GM18505 (cell line): Measurements from ENCODE around the gene FOXI1.
A peak's percentile ranks its signal among the peaks of the same experiment; 100 is the strongest.

Experiments
- ATAC-seq: cut with Tn5 transposase; IDR thresholded peaks from one replicate; pipeline ENCODE4 v1.9.1; 2021; ENCODE audit not compliant: unreplicated experiment
- POLR2A ChIP-seq: IDR thresholded peaks from 4 replicates; pipeline ENCODE4 v1.6.1; 2011; ENCODE audit warnings: borderline replicate concordance; ENCODE audit not compliant: insufficient read depth, insufficient read length; ENCODE audit errors: extremely low read depth

The FOXI1 gene

DNA sequence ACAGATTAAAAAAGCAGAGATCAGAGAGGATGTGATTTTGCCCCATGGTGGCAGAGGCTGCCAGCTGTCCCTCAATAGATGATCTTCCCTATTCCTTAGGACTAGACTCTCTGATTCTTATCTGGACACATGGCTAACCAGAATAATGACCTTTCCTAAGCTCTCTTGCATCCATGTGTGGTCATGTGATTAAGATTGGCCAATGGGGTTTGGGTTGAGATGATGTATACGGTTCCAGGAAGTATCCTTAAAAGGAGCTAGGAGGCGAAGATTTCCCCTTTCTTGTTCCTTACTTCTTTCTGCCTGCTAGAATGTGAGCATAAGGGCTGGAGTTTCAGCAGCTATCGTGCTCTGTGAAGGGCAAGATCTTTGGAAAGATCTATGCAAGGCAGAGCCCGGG is 39.8 kb downstream of the FOXI1 start:
- TF ChIP-seq POLR2A = no peak
- ATAC-seq = no peak

DNA sequence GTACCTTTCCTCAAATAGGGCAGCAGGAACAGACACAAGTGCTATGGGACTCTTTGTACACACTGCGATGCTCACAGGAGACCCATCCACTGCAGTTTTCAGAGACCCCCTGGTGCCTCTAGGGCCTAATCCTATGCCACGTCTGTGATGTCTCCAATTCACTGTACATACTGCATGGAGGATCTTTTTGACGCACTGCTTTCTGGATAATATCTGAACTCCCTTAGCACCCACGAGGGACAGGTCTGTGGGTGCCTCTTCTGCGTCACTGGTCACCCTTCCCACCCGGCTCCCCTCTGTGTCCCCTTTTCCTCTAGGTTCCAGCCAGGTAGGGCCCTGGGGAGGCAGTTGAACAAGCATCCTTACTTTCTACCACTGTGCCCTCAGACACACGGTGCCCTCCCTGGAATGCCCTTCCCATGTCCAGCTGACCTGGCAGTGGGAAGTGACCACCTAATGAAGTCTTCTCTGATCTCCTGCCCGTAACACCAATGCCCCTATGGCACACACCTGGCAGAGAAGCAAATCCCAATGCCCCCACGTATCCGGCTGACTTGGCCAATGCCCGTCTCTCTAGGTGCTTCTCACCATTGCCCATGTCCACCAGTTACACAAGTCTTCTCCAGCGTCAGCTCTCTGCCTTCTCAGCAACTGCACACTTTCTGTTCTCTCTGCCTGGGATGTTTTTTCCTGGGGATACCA is 41.5 kb downstream of the FOXI1 start:
- TF ChIP-seq POLR2A = no peak
- ATAC-seq = no peak

DNA sequence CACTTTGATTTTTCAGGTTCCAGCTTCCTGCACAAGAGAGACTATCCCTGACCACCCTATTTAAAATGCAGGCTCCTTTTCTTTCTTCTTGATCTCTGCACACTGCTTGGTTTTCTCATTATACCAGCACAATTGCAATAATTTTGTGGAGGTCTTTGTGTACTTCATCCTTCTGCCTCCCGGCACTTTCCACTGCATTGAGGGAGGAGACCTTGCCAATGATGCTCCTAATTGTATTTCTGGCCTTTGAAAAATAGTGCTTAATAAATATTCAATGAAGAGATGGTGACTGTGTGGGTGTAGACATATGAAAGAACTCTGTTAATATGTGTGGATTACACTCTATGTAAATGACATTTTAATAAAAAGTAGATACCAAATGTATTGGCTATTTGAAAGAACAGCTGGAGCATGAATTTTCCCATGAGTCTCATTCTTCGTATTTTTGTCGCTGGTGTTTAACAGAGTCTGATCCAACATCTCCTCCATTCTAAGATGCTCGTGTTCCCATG is 42.1 kb downstream of the FOXI1 start:
- no peak for TF ChIP-seq POLR2A
- no peak for ATAC-seq

DNA sequence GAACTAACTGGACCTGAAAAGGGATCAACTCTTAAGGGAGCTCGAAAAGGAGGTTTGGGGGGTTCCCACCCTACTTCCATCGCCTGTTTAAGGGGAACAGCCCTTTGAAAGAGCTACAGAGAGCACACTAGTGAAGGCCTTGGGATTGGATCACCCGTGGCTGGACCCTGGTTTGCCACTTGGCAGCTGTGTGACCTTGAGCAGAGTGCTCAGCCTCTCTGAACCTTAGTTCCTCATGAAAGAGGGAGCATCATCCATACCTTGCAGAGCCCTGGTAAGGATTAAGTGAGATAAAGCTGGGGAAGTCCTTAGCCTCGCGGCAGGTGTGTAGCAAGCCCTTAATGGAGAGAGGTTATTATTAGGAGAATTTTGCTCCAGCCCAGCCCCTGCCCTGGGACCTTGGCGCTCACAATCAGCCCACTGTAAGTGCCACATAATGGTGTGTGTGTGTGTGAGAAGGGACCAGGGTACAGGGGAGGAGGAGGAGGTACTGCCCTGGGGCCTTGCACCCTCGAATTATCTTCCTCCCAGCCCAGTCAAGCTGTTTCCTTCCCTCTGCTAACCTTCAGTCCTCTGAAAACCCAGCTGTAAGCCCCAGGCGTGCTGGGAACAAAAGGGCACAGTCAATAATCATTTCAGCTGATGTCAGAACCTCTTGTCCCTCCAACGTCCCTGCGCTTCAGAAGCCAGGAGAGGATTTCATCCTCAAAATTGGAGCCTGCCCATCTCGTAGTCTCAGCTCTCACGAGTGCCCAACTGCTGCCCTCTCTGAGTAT is 42.9 kb downstream of the FOXI1 start:
- no peak for ATAC-seq
- TF ChIP-seq POLR2A = no peak

DNA sequence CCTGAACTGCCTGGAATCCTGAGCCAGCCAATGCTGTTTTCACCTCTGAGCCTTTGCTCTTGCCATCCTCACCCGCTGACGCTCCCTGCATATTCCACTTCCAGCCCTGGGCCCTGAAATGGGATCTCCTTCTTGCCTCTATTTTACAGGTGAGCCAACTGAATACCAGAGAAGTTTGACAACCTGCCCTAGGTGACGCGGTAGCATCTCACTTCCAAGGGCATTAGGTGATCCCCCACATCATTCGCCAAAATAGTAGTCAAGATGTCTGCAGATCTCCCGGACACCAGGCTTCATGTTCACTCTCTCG is 43.5 kb downstream of the FOXI1 start:
- TF ChIP-seq POLR2A = no peak

DNA sequence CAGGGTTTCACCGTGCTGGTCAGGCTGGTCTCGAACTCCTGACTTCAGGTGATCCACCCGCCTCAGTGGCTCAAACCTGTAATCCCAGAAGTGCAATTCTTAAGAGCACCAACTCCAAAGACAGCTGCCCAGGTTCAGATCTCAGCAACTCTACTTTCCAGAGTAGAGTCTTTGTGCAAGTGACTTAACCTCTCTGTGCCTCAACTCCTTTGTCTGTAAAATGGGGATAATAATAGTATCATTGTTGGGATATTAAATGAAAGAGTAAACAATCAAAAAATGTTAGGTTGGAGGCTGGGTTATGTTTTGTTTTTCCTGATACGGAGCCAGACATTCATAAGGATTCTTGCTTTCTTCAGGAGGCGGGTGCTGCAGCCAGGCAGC is 45.0 kb downstream of the FOXI1 start:
- no peak for ATAC-seq

More for the DNA sequence above, 43.5 kb downstream of the FOXI1 start:
- ATAC-seq = no peak

DNA sequence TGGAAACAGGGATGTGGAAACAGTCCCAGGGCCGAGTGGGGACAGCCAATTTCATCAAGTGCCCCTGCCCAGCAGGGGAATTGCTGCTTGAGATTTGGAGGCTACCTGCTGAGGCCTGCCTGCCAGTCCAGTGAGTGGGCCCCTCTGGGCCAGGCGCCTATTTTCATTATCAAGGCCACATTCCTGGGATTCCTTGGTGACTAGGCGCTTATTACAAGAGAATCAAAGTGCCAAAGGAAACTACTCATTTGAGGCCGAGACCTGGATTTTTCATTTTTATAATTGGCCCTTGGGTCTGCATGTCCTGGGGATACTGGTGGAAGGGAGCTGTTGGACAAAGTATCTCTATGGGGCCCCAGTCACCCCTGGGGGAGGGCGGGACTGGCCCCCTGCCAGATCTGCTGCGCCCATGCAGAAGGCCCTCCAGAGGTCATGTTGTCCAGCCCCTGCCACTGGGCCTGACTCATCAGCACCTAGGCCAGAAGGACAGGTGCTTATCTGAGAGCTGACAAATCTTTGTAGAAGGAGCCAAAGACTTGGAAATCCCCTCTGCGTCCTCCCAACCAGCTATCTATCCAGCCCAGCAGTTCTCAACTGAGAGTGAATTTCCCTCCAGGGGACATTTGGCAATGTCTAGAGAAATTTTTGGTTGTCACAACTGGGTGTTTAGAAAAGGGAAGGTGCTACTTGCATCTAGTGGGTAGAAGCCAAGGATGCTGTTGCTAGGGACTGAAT is 45.6 kb downstream of the FOXI1 start:
- TF ChIP-seq POLR2A = no peak
- ATAC-seq = peak; percentile 49

More for the DNA sequence above, 45.0 kb downstream of the FOXI1 start:
- no peak for TF ChIP-seq POLR2A

DNA sequence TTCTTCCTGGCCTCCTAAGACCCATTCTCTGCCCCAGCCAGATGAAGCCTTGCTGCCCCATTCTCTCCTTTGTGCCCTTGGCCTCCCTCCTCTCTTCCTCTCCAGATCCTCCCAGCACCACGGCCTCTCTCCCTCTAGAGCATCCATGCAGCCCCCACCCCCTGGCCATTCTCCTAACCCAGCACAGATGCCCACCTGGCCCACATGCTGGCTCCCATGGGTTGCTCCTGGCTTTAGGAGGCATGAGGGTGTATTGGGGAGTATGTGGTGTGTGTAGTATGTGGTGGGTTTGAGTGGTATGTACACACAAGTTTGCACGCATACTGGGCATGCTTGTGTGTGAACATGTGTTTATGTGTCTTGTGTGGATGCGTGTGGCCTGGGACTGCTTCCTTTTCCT is 47.1 kb downstream of the FOXI1 start:
- no peak for ATAC-seq
- TF ChIP-seq POLR2A = no peak

DNA sequence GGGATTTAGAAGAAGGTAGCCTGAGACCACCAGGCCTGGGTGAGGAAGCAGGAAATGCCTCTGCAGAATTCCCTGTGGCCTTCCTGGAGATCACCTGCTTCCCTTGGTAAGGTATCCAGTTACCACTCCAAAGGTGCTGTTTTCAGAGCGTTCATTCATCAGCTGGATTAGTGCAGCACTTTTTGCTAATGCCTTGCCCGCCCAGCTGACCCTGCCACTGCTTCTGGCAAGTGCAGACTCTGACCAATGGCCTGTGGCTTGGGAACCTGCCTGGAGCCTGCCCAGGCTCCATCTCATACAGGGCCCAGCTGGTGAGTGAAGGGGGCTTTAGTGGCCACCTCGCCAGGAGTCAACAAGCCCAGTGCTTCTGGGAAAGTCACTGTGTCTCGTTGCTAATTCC is 48.6 kb downstream of the FOXI1 start:
- no peak for ATAC-seq
- TF ChIP-seq POLR2A = no peak

DNA sequence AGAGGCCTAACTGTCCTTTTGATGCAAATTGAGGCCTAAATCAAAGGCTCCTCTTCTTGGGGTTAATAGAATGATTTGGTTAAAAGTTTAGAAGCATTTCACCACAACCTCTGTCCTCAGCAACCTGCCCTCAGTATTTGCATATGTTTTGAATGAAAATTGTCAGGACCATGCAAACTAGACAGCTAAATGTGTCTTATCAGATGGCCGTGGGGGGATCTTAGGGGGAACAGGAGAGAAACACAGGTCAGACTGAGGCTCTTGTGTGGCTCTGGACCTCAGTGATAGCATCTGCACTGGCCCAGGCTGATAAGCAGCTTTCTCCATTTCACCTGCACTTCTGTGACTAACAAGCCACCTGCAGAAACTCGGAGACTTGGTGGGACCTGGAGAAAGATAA is 49.0 kb downstream of the FOXI1 start:
- ATAC-seq = no peak
- TF ChIP-seq POLR2A = no peak

DNA sequence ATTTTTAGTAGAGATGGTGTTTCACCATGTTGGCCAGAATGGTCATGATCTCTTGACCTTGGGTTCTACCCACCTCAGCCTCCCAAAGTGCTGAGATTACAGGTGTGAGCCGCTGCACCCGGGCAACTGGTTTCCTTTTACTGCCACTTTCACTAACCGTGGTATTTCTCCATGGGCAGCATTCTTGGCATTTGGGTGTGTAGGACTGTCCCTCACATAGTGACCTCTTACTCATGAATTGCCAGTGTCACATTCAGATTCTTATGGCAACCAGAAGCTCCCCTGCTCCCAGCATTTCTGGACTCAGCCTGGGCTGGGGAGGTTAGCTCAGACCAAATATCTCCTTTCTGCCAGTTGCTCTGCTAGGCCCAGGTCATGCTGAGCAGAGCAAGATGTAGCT is 50.1 kb downstream of the FOXI1 start:
- TF ChIP-seq POLR2A = no peak
- no peak for ATAC-seq

DNA sequence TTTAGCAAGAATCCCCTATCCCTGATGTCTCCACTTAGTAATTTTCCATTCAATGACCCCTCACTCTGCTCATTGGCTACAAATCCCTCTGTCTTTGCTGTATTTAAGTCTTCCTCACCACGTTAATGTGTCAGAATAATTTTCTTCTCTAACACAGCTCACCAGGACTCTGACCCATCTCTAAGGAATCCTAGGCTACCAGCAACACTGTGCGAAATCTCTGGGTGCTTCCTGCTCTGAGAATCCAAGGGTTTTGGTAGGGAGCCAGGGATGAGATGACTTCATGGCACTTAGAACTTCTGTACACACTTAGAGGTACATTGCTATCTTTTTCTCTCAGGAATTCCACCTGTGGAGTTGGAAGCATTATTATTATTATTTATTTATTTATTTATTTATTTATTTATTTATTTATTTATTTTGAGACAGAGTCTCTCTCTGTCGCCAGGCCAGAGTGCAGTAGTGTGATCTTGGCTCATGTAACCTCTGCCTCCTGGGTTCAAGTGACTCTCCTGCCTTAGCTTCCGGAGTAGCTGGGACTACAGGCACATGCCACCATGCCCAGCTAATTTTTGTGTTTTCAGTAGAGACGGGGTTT is 53.5 kb downstream of the FOXI1 start:
- no peak for ATAC-seq
- no peak for TF ChIP-seq POLR2A
